ENCODE data around the gene HCRT. TPM values are rescaled to one million over a fixed set of nuclear protein-coding genes. Genes with fewer than 3 reads are reported as not detected.
"Not testable (repeated sequence)": the region's sequence is repeated elsewhere in the genome, so short reads cannot be mapped to it uniquely, and the experiment has no call there.

HCRT gene
- polyA plus RNA-seq, 1 of the 3 experiments (the other 2 are of a cell fraction): not detected

- Histone ChIP-seq H3K27ac (ENCODE audit: low read depth in 2 of 2, low read length in 1 of 2) (no peak overlapping the region), H3K79me2 (ENCODE audit: insufficient read depth) (no peaks in the 10 kb centered on the region), H3K27me3 (ENCODE audit: insufficient read depth) (no peaks in the 10 kb centered on the region), H3K9me2 (no peaks in the 10 kb centered on the region), H3K4me3 (ENCODE audit: low read depth in 2 of 2, low read length in 1 of 2) (no peak overlapping the region), H3F3A (replicated peaks; ENCODE audit: insufficient read depth) (no peaks in the 10 kb centered on the region), H3K36me3 (replicated peaks in 1 of 2; ENCODE audit: control insufficient read depth in 1 of 2, insufficient read depth in 2 of 2, low read length in 1 of 2) (peaks cover 21 to 60% of the 10 kb centered on the region in 2 experiments), H3K9ac (no peak overlapping the region), H2AFZ (ENCODE audit: low read depth) (no peak overlapping the region), H3K4me2 (no peak overlapping the region), H4K20me1 (ENCODE audit: insufficient read depth) (no peaks in the 10 kb centered on the region), H3K9me3 (no peaks in the 10 kb centered on the region), H3K4me1 (ENCODE audit: control insufficient read depth in 1 of 2, insufficient read depth in 2 of 2, low read depth in 1 of 2, low read length in 1 of 2) (no peaks in the 10 kb centered on the region)
- CTCF ChIA-PET: no interaction called here
- TF ChIP-seq MEF2A (IDR thresholded peaks at IDR 0.05; ENCODE audit: borderline replicate concordance, low read depth) (no peak), RFX5 (IDR thresholded peaks at IDR 0.05; ENCODE audit: low read length) (no peak), REST (IDR thresholded peaks at IDR 0.05; ENCODE audit: low read depth, low read length) (no peak), IRF3 (IDR thresholded peaks at IDR 0.05; ENCODE audit: low read depth, low read length) (no peak), USF2 (IDR thresholded peaks at IDR 0.05; ENCODE audit: borderline replicate concordance, low read depth, low read length) (no peak), FOSL2 (IDR thresholded peaks at IDR 0.05; ENCODE audit: borderline replicate concordance, low read depth) (no peak), SMC3 (IDR thresholded peaks at IDR 0.05; ENCODE audit: low read depth, low read length) (no peak), EP300 (IDR thresholded peaks at IDR 0.05; ENCODE audit: borderline replicate concordance in 1 of 2, low read depth in 1 of 2, low read length in 1 of 2) (no peak), YY1 (IDR thresholded peaks at IDR 0.05; ENCODE audit: low read depth) (no peak), TCF12 (IDR thresholded peaks at IDR 0.05) (no peak)
- no peak for DNase-seq
- 97% methylated on average over 6 of the region's 6 CpGs for WGBS (ENCODE audit: low lambda C conversion rate)
- POLR2A ChIA-PET: no interaction called here
Observed at GRCh38 chr17:42210046-42210445, 24.8 kb upstream of the HCRT start.

GRCh38 chr17:42206153-42206612 lies 20.9 kb upstream of the HCRT start:
- H3K9me3 ChIP-seq; H3K4me1 ChIP-seq (ENCODE audit: control insufficient read depth in 1 of 2, insufficient read depth in 2 of 2, low read depth in 1 of 2, low read length in 1 of 2); DNase-seq; H3K27me3 ChIP-seq (ENCODE audit: insufficient read depth); H3F3A ChIP-seq (replicated peaks; ENCODE audit: insufficient read depth); H3K4me2 ChIP-seq; H4K20me1 ChIP-seq (ENCODE audit: insufficient read depth); H3K9ac ChIP-seq; H3K27ac ChIP-seq (ENCODE audit: low read depth in 2 of 2, low read length in 1 of 2); POLR2A ChIA-PET; H3K4me3 ChIP-seq (ENCODE audit: low read depth in 2 of 2, low read length in 1 of 2); H3K9me2 ChIP-seq; H2AFZ ChIP-seq (ENCODE audit: low read depth); H3K79me2 ChIP-seq (ENCODE audit: insufficient read depth): not testable (repeated sequence)
- 87% methylated on average over 8 of the region's 8 CpGs for WGBS (ENCODE audit: low lambda C conversion rate)
- peaks cover 16 to 47% of the 10 kb centered on the region in 2 experiments for H3K36me3 ChIP-seq (replicated peaks in 1 of 2; ENCODE audit: control insufficient read depth in 1 of 2, insufficient read depth in 2 of 2, low read length in 1 of 2)
- CTCF ChIA-PET: interaction anchor here (0.9 to 1.5 kb wide), 2 partner anchors 16 to 23 kb away, joined by 4 to 7 read pairs; no protein-coding TSS in a partner anchor
